GM12872 (cell line): ENCODE results near the gene CALHM5.

Experiments used
- CTCF ChIP-seq: IDR thresholded peaks from 3 replicates; pipeline ENCODE4 v1.5.1; 2011; ENCODE audit warnings: low read depth, mild to moderate bottlenecking, low read length, moderate library complexity; ENCODE audit not compliant: insufficient read depth

CALHM5 gene

DNA sequence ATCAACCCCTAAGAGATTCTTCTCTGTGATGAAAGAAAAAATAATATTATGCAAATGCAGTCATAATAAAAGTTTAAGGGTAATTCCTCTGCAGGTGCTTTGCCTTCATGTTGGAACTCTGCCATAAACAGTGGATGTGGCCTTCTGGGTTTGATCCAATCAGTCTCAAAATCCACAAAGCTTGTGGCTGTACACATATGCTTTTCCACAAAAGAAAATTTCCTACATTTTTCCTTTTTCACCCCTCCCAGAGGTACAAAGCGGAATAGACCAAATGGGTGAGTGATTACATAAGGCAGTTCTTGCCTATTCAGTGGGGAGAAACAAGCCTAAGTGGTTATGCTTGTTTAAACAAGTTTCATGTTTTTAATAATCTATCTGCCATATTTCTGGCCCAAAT lies 16.7 kb downstream of the CALHM5 start:
- TF ChIP-seq CTCF = no peak

GRCh38 chr6:116528780-116529179 lies 17.3 kb downstream of the CALHM5 start:
- TF ChIP-seq CTCF = no peak

DNA sequence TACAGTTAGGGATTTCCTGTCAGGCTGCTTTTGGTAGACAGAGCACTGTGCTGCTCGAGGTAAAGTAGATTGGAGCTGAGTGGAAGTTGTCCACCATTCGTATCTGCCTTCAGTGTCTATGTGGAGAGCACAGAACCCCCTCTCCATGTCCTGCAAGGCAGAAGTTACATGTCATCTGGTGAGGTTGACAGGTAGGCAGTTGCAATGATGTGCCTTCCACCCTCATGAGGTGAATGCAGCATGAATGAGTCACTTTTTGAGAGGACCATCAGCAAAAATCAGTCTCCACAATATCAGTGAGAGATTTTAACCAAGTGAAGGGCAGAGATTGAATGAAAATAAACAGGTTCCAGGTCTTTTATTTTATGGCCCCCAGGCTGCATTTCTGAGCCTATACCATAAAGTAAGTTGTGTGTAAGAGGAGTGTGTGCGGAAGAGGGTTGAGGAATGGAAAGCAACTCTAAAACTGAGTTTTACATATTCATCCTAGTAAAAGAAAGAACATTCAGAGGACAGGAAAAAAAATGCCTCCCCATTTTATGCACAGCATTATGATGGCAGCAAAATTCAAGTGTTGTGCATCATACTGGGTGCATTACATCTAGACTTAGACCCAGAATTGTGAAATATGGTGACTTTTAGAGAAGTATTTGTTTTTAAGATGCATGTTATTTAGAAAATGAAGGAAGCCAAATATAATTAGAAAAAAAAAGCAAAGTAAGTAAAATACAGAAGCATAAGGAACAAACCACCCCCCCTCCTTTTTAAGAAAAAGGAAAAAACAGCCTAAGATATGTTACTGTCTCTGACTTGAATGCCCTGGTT lies 18.2 kb downstream of the CALHM5 start:
- TF ChIP-seq CTCF = no peak

GRCh38 chr6:116530436-116530835 lies 19.0 kb downstream of the CALHM5 start:
- TF ChIP-seq CTCF = no peak

DNA sequence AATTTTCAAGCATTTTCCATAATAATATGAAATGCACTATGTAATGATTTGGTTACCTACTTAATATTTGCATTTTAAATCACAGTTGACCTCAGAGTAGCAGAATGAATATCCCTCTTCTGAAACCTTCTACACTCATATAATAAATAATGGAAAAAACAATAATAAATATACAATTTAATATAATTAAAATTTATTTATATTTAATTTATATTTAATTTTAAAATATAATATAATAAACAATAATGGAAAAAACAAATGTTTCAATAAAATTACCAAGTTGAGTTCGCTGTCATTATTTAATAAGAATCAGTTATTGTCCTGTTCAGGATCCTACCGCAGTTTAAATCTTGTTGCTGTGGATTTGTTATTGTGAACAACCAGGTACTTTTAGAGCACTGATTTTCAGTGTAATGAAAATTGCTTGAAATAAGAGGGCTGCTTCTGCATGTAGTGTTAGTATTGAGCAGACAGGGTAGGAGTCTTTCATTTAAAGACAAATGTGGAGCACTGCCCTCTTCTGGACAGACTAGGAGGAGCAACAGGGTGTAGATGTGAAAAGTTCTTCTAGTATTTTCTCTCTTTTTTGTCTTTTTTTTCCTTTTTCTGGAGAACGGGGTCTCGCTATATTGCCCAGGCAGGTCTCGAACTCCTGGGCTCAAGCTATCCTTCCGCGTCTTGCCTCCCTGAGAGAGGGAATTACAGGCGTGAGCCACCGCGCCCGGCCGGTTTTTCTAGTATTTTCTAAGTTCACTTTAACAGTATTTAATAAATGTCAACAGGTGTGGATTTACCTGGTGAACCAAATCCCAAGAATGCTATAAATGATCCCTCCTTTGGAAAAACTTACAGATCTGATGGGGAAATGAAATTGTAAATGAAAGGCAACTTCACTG lies 20.5 kb downstream of the CALHM5 start:
- peak; percentile 78 for TF ChIP-seq CTCF

- no peak for TF ChIP-seq CTCF
Observed at GRCh38 chr6:116533233-116533957, 22.0 kb downstream of the CALHM5 start.

- TF ChIP-seq CTCF = no peak
Observed at GRCh38 chr6:116535109-116535508, 23.7 kb downstream of the CALHM5 start.
